SU-DHL-6 (cell line): Measurements from ENCODE around the gene PRKCA.
"Not testable (repeated sequence)": the region's sequence is repeated elsewhere in the genome, so short reads cannot be mapped to it uniquely, and the experiment has no call there.

ENCODE experiments used
- H2AFZ ChIP-seq: fragments of 200-600 bp; sonication (generic); 2 replicates; pipeline ENCODE4 v1.6.1; 2014; ENCODE audit warnings: low read depth, mild to moderate bottlenecking, moderate library complexity, mixed read lengths, antibody characterized with exemption, low read length; ENCODE audit not compliant: severe bottlenecking
- H3F3A ChIP-seq: fragments of 200-600 bp; shearing (Covaris generic); 2 replicates; pipeline ENCODE4 v1.6.0; 2016; ENCODE audit warnings: antibody characterized with exemption, mild to moderate bottlenecking; ENCODE audit not compliant: insufficient read depth
- H3K27ac ChIP-seq: fragments of 200-600 bp; sonication (generic); 2 replicates; pipeline ENCODE4 v1.5.1; 2016; ENCODE audit warnings: low read depth, mild to moderate bottlenecking, low read length, moderate library complexity, mixed read lengths
- H3K27me3 ChIP-seq: fragments of 200-600 bp; sonication (generic), shearing (Covaris generic); 2 replicates; pipeline ENCODE4 v1.6.0; 2014; ENCODE audit warnings: mild to moderate bottlenecking, low read length
- H3K36me3 ChIP-seq: fragments of 200-600 bp; sonication (generic); 2 replicates; pipeline ENCODE4 v1.6.1; 2014; ENCODE audit warnings: mild to moderate bottlenecking, low read length, mixed read lengths
- H3K4me2 ChIP-seq: fragments of 300-600, 200-600 bp; shearing (Covaris generic), sonication (generic); 2 replicates; pipeline ENCODE4 v1.6.0; 2014; ENCODE audit warnings: low read length, low read depth, mild to moderate bottlenecking; ENCODE audit not compliant: poor library complexity, severe bottlenecking
- H3K4me3 ChIP-seq: fragments of 200-600 bp; sonication (generic); 2 replicates; pipeline ENCODE4 v1.5.1; 2014; ENCODE audit warnings: antibody characterized with exemption, low read length, mild to moderate bottlenecking, mixed read lengths; ENCODE audit not compliant: insufficient read depth, poor library complexity, severe bottlenecking
- H3K79me2 ChIP-seq: fragments of 200-600 bp; sonication (generic); 2 replicates; pipeline ENCODE4 v1.6.1; 2014; ENCODE audit warnings: mild to moderate bottlenecking, low read length, moderate library complexity; ENCODE audit not compliant: insufficient read depth
- H3K9ac ChIP-seq: fragments of 200-600 bp; sonication (generic); 2 replicates; pipeline ENCODE4 v1.7.0; 2014; ENCODE audit warnings: mild to moderate bottlenecking, low read length
- H3K9me2 ChIP-seq: fragments of 200-600 bp; sonication (generic); replicated peaks from 2 replicates; pipeline ENCODE4 v1.6.1; 2014; ENCODE audit warnings: low read length; ENCODE audit not compliant: insufficient read depth
- H3K9me3 ChIP-seq: fragments of 200-600 bp; sonication (generic); 2 replicates; pipeline ENCODE4 v1.6.1; 2014; ENCODE audit warnings: low read length, mixed read lengths; ENCODE audit not compliant: insufficient read depth
- H4K20me1 ChIP-seq: fragments of 200-600 bp; sonication (generic); 2 replicates; pipeline ENCODE4 v1.6.1; 2014; ENCODE audit warnings: low read depth, mild to moderate bottlenecking, antibody characterized with exemption, low read length, moderate library complexity, mixed read lengths
- CTCF ChIP-seq: fragments of 200-600 bp; sonication (generic); IDR thresholded peaks from one replicate; pipeline ENCODE4 v1.5.1; 2017; ENCODE audit warnings: antibody characterized with exemption, mild to moderate bottlenecking, low read length, moderate library complexity; ENCODE audit not compliant: insufficient read depth, poor library complexity, severe bottlenecking
- EZH2phosphoT487 ChIP-seq: fragments of 200-600 bp; sonication (generic), shearing (Covaris generic); conservative IDR thresholded peaks from 2 replicates; pipeline ENCODE4 v1.6.1; 2018; ENCODE audit warnings: mild to moderate bottlenecking, antibody characterized with exemption, low read length, moderate library complexity, mixed read lengths

The PRKCA gene

DNA sequence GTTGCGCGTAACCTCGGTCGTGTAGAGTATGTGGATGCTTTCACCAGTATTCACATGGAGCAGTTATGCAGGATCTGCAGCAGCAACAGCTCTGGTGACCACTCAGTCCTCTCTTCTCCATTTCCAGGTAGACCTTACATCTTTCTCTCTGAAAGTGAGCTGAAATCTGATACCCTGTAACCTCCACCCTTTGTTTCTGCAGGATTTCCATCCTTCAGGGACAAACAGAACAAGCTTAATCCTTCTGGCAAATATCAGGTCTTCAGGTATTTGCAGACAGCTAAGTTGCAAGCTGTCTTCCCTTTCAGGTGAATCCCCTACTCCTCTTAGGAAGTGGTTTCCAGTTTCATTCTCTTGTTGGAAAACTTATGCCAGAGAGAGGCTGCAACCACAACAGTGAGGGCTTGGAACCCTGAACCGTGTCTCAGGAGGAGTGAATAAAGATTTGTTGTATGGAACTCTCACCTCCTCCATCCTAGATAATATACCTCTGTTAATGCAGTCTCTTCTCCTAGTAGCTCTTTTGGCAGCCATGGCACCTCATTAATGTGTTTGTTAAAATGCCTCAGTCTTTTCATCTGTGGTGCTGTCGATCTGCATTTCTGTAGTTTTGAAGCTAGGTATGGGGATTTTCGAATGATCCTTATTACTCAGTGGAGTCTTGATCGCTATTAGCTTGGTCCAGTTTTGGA lies 172.5 kb downstream of the PRKCA start:
- H3K4me3 ChIP-seq: no peak overlapping the region
- H3K79me2 ChIP-seq: peaks cover 79% of the 10 kb centered on the region
- H3K27me3 ChIP-seq: no peaks in the 10 kb centered on the region
- peaks cover 9% of the 10 kb centered on the region; the same call in 1 of the 2 replicates for H3K36me3 ChIP-seq
- peaks cover 9% of the 10 kb centered on the region for H3F3A ChIP-seq
- H3K9me3 ChIP-seq: no peaks in the 10 kb centered on the region
- TF ChIP-seq CTCF (no peak), EZH2phosphoT487 (no peak)
- no peak overlapping the region for H3K27ac ChIP-seq
- H3K4me2 ChIP-seq: no peak overlapping the region
- H2AFZ ChIP-seq: no peak overlapping the region
- no peak overlapping the region for H3K9ac ChIP-seq
- H4K20me1 ChIP-seq: no peaks in the 10 kb centered on the region
- no peaks in the 10 kb centered on the region for H3K9me2 ChIP-seq

GRCh38 chr17:66476014-66476413 lies 173.6 kb downstream of the PRKCA start:
- H3K4me2 ChIP-seq: no peak overlapping the region
- peaks cover 82% of the 10 kb centered on the region for H3K79me2 ChIP-seq
- TF ChIP-seq CTCF (no peak), EZH2phosphoT487 (no peak)

DNA sequence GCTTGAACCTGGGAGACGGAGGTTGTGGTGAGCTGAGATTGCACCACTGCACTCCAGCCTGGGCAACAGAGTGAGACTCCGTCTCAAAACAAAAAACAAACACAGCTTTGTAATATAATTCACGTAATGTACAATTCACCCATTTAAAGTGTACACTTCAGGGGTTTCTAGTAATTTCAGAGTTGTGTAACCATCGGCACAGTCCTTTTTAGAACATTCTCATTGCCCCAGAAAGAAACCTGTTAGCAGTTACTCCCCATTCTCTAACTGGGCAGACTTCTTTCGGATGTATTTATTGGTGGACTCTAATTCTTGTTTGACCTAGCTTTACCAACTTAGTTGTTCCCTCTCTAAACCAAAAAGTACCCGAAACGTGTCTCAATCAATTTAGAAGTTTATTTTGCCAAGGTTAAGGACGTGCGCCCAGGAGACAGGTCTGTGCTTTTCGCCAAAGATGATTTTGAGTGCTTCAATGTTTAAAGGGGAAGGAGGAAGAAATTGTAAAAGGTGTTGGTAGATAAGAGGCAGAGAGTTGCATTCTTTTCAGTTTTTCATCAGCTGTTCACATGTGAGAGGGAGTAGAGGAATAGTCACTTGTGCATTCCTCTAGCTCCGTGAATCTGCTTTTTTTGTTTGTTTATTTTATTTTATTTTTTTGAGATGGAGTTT lies 175.3 kb downstream of the PRKCA start:
- Histone ChIP-seq H3K9me2 (no peaks in the 10 kb centered on the region), H3F3A (0 out of 2 replicates have a peak, but pooled peaks cover 3% of the 10 kb centered on the region), H2AFZ (no peak overlapping the region), H4K20me1 (no peaks in the 10 kb centered on the region), H3K79me2 (peaks cover 76% of the 10 kb centered on the region), H3K27me3 (no peaks in the 10 kb centered on the region), H3K27ac (no peak overlapping the region), H3K9me3 (no peaks in the 10 kb centered on the region), H3K36me3 (peaks cover 9% of the 10 kb centered on the region; the same call in 1 of the 2 replicates), H3K9ac (no peak overlapping the region), H3K4me2 (no peak overlapping the region), H3K4me3 (no peak overlapping the region)
- TF ChIP-seq EZH2phosphoT487: no peak
- no peak for TF ChIP-seq CTCF

More at GRCh38 chr17:66476014-66476413, 173.6 kb downstream of the PRKCA start:
- Histone ChIP-seq H3K9me2 (no peaks in the 10 kb centered on the region), H3F3A (peaks cover 3% of the 10 kb centered on the region; the same call in 1 of the 2 replicates), H3K27me3 (no peaks in the 10 kb centered on the region), H3K36me3 (peaks cover 9% of the 10 kb centered on the region; the same call in 1 of the 2 replicates), H3K9ac (no peak overlapping the region), H4K20me1 (no peaks in the 10 kb centered on the region), H2AFZ (no peak overlapping the region), H3K27ac (no peak overlapping the region), H3K4me3 (no peak overlapping the region), H3K9me3 (no peaks in the 10 kb centered on the region)

DNA sequence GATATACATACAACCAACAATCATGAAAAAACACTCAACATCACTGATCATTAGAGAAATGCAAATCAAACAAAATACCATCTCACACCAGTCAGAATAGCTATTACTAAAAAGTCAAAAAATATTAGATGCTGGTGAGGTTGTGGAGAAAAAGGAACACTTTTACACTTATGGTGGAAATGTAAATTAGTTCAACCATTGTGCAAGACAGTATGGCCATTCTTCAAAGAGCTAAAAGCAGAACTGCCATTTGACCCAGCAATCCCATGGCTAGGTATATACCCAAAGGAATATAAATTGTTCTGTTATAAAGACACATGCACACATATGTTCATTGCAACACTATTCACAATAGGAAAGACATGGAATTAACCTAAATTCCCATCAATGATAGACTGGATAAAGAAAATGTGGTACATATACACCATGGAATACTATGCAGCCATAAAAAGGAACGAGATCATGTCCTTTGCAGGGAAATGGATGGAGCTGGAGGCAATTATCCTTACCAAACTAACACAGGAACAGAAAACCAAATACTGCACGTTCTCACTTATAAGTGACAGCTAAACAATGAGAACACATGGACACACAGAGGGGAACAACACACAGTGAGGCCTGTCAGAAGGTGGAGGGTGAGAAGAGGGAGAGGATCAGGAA lies 176.9 kb downstream of the PRKCA start:
- Histone ChIP-seq H3K27ac (peak overlapping the region; percentile 60; the same call in 1 of the 2 replicates), H3K79me2 (peaks cover 72% of the 10 kb centered on the region)
- not testable (repeated sequence) for H4K20me1 ChIP-seq, H2AFZ ChIP-seq, H3K9me3 ChIP-seq, H3K4me2 ChIP-seq, H3K4me3 ChIP-seq, H3K36me3 ChIP-seq, H3K9me2 ChIP-seq, H3K27me3 ChIP-seq, H3F3A ChIP-seq, H3K9ac ChIP-seq
